ENCODE results near the gene TGM4.

TGM4 gene

DNA sequence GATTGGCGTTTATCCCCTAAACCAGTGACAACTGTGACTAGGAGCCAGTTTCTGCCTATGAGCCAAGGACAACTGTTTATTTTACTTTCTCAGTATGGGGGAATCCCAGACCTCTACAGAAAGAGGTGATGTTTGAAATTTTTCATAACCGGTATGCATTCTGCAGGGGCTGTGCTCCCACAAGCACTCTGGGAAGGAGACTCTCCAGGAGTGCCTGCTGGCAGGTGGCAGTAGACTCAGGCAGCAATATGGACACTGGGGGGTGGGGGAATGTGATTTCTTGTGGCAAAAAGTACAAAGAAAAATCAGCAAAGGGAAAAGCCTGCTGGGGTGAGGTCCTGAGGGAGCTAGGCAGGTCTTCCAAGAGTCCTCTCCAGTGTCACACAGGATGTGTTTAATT is 5.9 kb downstream of the TGM4 start:
- DNase-seq (ENCODE audit: low spot score): no peak

DNA sequence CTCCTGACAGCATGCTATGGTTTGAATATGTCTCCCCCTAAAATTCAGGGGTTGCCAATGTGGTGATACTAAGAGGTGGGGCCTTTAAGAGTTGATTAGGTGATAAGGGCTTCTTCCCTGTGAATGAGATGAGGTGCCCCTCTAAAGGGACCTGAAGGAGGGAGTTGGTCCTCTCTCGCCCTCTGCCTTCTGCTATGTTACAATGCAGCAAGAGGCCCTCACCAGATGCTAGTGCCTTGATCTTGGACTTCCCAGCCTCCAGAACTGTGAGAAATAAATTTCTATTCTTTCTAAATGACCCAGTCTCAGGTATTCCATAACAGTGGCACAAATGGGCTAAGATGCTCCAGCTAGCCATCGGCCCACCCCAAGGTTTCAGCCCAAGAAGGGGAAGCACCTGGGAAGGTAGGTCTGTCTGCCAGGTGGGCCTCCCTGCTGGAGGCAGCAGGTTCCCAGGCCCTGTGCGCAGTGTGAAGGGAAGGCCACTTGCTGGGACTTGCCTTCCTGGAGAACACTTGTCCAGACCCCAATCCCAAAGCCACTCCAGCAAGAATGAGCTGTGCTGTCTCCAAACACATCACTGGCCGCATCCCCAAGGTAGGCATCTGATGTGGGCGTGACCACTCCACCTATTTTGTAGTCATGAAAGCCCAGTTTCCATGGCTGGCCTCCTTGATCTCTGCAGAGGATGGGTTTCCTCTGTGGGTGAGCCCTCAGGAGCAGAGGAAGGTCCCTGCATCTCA is 9.0 kb downstream of the TGM4 start:
- DNase-seq (ENCODE audit: low spot score): no peak

DNA sequence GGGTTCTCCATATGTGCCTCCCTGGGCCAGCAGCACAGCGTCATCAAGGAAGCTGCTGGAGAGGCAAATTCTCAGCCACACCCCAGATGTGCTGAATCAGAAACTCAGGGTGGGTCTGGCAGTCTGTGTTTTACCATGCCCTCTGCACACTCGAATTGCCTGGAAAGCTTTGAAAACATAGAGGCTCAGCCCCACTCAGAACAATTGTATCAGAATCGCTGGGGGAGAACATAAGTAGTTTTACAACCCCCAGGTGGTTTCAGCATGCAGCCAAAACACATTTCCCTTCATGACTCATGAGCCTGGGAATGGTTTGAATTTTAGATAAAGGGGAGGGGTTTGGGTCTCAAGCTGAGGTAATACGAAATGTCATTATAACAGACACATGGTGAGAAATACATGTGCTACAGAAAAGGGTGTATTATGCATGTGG is 9.6 kb downstream of the TGM4 start:
- DNase-seq (ENCODE audit: low spot score): no peak

DNA sequence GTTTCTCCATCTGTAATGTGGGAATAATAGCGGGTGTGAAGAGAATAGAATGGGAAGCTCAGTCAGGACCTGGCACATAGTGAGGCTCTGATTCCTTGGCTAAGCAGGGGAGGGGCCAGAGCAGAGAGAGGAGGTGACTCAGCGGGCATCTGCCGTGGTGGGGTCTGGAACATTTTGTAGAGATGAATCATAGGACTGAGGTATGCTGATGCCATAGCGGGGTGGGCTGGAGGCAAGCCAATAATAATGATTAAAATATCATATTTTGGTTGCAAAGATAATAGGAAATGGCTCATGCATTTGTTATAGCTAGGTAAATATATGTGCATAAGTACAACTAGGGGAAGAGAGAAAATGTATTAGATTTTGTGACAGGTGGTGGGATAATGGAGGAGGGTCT is 11.2 kb downstream of the TGM4 start:
- no peak for DNase-seq (ENCODE audit: low spot score)

DNA sequence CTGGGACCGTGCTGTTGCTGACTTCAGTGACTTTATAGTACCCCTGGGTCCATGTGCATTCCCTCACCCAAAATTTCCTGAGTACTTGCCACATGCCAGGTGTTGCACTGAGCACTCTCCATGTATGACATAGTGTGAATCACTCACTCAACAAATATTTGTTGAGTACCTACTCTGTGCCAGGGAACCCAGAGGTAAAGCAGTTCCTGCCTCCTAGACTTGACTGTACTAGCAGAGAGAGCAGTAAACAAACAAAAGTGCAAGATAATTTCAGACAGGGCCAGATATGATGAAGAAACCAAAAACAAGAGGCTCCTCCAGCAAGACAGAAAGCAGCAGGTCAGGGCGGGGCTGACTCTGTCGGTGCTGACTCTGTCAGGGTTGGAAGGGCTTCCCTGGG is 12.2 kb downstream of the TGM4 start:
- no peak for DNase-seq (ENCODE audit: low spot score)

DNA sequence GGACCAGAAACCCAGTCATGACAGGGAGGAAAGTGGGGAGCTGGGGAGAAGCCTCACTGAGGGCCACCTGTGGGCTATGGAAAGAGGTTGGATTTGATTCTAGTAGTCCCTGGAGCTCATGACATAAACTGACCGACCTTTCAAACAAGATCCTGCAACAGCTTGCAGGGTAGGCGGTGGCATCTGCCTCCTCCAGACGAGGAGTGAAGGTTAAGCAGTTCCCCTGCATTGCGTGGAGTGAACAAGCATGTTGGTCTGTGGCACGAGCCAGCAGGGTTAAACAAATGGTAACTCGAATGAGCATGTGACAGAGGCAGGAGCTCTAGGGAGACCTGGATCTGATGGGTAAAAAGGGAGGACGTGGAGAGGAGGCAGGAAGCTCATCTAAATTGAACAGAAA is 12.7 kb downstream of the TGM4 start:
- DNase-seq (ENCODE audit: low spot score): no peak

DNA sequence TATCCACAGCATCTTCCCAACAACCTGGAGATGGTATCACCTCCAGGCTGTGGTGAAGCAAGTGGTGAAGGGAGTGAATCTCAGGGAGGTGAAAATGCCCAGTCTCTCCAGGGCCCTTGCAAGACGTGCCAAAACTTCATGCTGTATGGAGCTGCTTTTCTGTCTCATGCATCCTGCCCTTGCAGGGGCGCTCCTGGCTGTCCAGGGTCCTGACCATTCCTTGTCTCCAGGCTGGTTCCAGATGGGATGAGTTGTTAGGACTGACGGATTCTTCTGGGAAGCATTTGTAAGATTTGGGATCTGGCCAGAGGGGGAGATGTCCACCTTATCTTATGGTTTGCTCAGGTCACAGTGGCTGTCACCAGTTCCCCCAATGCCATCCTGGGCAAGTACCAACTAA is 15.8 kb downstream of the TGM4 start:
- DNase-seq (ENCODE audit: low spot score): no peak

DNA sequence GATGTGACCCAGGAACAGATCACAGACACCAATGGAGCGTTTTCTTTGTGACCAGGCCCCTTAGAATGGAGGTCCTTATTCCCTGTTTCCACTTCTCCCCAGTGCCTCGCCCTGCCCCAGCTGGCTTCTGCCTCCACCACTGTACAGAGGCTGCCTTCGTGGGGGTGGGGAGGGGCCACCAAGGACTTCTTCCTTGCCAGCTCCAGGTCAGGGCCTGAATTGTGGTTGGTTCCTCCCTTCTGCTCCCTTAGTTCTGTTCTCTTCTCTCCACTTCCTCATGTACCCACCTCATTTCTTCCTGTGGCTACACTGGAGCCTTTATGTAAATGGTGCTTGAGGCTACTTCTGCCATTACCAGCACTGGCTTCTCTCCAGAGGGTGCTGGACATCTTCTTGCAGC is 16.4 kb downstream of the TGM4 start:
- DNase-seq (ENCODE audit: low spot score): no peak

DNA sequence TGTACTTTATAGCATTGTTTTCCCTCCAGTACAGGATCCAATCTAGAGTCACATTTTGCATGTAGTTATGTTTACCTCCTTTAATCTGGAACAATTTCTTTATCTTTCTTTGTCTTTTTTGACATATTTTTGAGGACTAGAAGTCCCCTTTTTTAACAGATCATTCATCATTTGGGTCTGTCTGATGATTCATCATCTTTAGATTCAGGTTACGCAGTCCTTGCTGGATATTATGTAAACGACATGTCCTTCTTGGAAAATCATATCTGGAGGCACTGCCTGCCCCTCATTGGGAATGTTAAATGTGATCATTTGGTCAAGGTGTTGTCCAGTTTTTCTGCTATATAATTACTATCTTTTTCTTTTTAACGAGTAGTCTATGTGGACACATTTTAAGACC is 18.3 kb downstream of the TGM4 start:
- DNase-seq (ENCODE audit: low spot score): no peak

DNA sequence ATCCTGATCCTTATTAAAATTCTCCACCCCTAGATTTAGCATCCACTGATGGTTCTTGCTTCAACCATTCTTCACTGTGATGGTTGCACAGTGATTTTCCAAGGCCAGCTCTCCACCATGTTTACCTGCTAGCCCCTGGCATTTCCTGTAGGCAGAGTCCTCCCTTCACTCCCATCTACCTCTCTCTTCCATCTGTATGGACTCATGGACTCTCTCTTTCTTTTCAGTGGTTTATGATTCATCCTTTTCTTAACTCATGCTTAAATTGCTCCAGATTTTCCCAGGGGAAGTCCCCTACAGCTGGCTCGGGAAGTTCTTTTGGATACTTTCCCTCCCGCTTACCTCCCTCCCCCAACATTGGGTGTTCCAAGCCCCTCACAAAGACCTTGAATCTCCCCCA is 18.7 kb downstream of the TGM4 start:
- no peak for DNase-seq (ENCODE audit: low spot score)

DNA sequence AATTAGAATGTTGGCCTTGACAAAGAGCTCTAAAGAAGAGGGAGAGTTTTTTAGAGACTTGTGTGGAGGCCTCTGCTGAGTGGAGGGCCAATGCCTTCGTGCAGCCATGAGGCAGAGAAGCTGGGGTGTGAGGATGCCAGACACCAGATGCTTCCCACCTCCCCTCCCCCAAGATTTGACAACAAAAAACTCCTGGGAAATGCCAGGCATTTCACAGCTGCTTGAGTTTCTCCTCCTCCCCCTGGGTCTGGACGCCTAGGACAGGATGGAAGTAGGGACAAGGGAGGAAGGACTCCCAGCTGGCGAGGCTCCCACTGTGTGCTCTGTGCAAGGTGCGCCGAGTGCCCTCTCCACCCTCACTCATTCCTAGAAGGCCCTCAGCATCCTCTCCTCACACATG is 20.1 kb downstream of the TGM4 start:
- no peak for DNase-seq (ENCODE audit: low spot score)

DNA sequence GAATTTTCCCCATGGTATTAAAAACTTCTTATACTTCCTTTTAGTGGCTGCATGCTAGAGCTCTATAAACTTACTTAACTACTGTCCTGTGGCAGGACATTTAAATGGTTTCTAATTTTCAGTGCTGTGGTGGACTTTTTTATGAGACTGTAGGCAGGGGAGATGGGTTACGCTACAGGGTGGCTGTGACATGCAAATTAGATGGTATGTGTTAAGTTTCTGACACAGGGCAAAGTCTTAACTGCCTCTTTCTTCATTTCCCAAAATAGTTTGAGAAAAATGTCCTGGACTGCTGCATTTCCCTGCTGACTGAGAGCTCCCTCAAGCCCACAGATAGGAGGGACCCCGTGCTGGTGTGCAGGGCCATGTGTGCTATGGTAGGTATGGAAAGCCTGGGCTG is 22.0 kb downstream of the TGM4 start:
- DNase-seq (ENCODE audit: low spot score): no peak

DNA sequence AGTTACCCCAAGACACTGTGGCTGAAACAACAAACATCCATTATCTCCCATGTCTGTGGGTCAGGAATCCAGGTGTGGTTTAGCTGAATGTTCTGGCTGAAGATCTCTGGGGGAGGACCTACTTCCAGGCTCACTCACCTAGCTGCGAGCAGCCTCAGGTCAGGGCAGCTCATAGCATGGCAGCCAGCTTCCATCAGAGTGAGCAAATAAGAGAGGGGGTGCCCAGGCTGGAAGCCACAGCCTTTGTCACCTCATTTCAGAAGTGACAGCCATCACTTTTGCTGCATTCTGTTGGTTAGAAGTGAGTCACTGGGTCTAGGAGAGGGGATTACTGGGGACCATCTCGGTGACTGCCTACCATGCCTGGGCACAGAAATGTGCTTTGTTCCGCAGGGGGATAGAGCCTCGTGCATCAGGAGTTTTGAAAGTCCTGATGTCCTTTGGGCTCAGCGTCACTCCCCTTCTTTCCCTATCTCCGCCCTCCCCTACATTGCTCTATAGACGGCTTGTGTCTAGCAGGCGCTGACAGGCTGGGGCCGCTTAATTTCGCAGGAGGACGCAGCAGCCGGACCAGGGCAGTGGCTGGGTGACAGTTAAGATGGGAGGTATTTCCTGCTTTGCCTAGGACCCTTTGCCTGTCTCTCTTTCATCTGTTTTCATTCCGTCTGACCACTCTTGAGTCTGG is 25.4 kb downstream of the TGM4 start:
- no peak for DNase-seq (ENCODE audit: low spot score)

DNA sequence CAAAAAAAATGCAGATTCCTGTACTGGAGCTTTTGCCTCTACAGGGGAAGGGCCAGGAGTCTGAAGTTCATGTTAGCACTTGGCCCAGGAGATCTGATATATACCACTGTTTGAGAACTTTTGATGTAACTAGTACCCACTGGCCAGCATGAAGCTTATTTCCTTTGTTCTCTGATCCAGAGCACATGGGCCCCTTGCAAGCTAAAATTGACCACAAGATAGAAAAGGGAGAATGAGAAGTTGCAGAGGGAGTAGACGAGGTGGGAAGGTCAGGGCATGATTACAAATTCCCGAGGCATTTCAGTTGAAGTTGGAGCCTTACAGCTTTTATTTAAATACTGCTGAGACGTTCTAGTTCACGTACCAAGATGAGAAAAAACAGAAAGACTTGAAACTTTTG is 28.2 kb downstream of the TGM4 start:
- DNase-seq (ENCODE audit: low spot score): no peak

DNA sequence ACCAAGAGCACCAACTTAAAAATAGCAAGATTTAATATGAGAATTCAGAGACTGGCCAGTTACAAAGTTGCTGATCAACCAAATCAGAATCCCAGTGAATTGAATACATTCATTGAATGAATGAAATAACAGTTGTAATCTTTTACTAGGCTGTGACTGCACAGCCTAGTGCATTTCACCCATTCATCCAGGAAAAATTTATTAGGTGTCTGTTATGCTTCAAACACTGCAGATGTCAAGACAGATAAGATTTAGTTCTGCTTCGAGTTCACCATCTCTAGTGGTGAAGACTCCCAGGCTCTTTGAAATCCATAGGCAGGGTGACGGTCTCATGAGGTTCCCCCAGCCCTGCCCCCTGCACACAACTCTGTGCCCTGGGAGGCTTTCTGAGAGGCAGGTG is 28.9 kb downstream of the TGM4 start:
- no peak for DNase-seq (ENCODE audit: low spot score)

DNA sequence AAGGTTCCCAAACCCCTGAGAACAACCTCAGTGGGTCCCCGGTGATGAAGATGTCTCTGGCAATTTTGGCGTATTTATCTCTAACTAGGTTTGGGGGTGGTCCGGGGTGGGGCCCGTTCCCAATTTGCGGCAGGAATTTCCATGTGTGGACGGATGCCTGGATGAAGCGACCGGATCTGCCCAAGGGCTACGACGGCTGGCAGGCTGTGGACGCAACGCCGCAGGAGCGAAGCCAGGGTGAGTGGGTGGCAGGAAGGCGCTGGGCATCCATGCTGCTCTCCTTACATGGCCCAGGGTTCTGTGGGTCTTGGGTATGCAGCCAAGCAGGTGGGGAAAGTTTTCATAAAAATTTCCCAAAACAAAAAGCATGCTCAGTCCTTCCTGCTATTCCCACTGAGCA is 29.3 kb downstream of the TGM4 start:
- DNase-seq (ENCODE audit: low spot score): no peak

DNA sequence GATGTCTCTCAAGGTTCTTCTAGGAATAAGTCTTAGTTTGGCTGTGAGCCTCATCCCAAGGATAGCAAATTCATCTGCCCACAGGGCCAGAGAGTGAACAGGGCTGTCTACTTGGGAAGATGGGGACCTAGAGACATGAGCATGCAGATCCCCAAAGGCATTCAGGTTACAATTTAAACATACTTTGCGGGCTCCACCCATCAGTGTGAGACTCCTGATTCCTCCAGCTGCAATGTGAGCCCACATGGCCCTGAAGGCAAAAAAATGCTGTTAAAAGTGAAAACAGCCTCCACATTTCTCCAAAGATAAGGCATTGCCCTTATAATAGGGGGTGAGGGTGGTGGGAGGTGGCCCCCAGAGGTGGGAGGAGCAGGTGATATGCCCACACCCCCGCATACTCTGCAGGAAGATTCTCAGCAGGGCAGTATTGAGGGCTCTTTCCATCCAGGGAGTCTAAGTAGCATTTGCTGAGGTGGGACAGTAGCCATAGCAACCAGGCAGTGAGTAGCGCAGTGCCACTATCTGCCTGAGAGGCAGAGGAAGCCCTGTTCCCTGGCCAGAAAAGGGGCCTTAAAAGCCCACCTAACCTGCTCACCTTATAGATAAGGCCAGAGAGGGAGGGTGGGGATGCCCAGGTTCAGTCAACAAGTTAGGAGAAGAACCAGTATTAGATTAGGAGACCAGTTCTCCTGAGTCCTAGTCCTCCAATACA is 31.2 kb downstream of the TGM4 start:
- no peak for DNase-seq (ENCODE audit: low spot score)

DNA sequence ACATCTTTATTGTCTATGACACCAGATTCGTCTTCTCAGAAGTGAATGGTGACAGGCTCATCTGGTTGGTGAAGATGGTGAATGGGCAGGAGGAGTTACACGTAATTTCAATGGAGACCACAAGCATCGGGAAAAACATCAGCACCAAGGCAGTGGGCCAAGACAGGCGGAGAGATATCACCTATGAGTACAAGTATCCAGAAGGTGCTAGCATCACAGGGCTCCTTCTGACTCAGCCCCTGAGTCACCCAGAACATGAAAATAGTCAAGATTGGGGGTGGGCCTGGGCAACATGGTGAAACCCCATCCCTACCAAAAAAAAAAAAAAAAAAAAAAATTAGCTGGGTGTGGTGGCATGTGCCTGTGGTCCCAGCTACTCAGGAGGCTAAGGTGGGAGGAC is 32.6 kb downstream of the TGM4 start:
- DNase-seq (ENCODE audit: low spot score): no peak

DNA sequence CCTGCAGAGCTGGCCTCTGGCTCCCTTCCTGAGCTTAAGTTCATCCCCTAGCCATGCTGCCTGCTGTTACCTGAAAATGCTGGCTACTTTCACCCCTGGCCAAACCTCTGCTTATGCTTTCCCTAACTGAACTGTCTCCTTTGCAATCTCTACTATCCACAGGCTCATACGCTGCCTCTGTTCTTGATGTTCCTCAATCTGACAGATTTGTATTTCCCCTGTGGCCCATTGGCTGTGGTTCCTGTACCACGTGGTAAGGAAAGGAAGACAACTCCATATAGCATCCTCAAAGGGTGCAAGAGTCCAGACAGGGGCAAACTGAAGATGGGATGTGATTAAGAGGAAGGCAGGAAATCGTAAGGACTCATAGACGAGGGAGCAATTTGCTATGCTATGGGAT is 33.2 kb downstream of the TGM4 start:
- DNase-seq (ENCODE audit: low spot score): no peak

DNA sequence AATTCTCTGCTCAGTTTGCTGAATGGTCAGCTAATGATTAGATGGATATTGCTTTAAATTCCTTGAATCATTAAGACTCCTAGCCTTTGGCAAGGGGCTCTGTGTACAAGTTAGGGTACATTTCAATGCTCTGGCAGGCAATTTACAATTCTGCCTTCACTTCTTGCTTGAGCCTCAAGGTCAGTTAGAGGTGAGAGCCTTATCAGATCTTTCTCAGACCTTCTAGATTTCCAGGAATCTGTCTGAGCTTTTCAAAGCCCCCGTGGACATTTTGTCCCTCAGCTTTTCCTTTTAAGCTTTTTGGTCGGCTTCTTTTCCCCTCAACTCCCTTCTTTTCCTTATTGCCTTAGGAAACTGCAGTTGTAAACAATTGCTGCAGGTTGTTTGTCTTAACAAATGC is 34.7 kb downstream of the TGM4 start:
- no peak for DNase-seq (ENCODE audit: low spot score)

DNA sequence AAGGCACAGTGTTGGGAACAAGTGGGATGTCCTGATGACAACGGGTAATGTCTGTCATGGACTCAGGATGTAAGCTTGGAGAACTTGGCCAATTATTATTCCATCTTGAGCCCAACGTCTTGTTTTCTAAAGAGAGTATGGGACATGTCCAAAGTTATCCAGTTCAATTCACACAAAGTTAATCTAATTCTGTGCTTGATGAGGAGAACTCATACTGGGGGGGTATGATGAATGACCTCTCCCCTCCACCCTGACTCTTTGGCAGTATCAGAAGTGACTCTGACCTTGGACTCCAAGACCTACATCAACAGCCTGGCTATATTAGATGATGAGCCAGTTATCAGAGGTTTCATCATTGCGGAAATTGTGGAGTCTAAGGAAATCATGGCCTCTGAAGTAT is 36.3 kb downstream of the TGM4 start:
- DNase-seq (ENCODE audit: low spot score): no peak

DNA sequence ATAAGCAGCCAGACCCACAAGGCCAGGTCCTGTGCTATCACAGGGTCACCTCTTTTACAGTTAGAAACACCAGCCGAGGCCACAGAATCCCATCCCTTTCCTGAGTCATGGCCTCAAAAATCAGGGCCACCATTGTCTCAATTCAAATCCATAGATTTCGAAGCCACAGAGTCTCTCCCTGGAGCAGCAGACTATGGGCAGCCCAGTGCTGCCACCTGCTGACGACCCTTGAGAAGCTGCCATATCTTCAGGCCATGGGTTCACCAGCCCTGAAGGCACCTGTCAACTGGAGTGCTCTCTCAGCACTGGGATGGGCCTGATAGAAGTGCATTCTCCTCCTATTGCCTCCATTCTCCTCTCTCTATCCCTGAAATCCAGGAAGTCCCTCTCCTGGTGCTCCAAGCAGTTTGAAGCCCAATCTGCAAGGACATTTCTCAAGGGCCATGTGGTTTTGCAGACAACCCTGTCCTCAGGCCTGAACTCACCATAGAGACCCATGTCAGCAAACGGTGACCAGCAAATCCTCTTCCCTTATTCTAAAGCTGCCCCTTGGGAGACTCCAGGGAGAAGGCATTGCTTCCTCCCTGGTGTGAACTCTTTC is 39.6 kb downstream of the TGM4 start:
- DNase-seq (ENCODE audit: low spot score): peak; percentile 71

DNA sequence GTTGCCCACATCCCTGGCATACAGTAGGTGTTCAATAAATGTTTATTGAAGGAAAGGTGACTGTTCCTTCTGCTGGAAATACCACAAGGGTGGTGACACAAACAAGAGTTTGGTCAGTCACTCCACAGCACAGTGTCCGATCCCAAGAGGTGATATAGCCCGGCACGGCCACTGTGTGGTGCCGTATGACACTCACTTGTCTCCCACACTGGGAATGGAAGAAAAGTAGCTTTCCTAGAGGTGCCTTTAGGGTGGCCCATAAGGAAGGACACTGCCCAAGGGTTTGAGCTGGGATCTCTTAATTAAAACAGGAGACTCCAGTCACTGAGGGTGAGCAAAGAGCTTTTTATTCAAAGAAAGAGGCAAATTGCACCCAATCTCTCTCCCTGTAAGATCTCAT is 40.5 kb downstream of the TGM4 start:
- no peak for DNase-seq (ENCODE audit: low spot score)
